Sigmoid colon (tissue), 7 donors: ENCODE results near the gene LTF. TPM values are rescaled to one million over a fixed set of nuclear protein-coding genes. Genes with fewer than 3 reads are reported as not detected.

Source experiments
- DNase-seq: peaks from one replicate; pipeline ENCODE4 v3.0.0-alpha.2; 2019
- H3K27ac ChIP-seq, 4 donors: fragments of 200-600 bp; sonication (generic); one replicate each; pipeline ENCODE4 v1.5.1; 2016 to 2019; ENCODE audit warnings: mild to moderate bottlenecking in 1 of 4
- H3K27me3 ChIP-seq, 3 donors: fragments of 200-600 bp; sonication (generic); one replicate each; pipeline ENCODE4 v1.5.1; 2019; ENCODE audit warnings: mild to moderate bottlenecking in 1 of 3
- H3K36me3 ChIP-seq, 4 donors: fragments of 200-600 bp; sonication (generic); one replicate each; pipeline ENCODE4 v1.5.1; 2016 to 2019
- H3K4me1 ChIP-seq, 4 donors: fragments of 200-600 bp; sonication (generic); one replicate each; pipeline ENCODE4 v1.5.1; 2017 to 2019
- H3K4me3 ChIP-seq, 4 donors: fragments of 200-600 bp; sonication (generic); one replicate each; pipeline ENCODE4 v1.5.1; 2017 to 2019; ENCODE audit warnings: mild to moderate bottlenecking in 2 of 4, moderate library complexity in 1 of 4
- H3K9me3 ChIP-seq, 4 donors: fragments of 200-600 bp in 3 of 4; sonication (generic) in 3 of 4; one replicate each; pipeline versions ENCODE4 v1.5.1 to v1.6.1; 2013 to 2019
- CTCF ChIP-seq, 4 experiments: fragments of 450-650 bp in 3 of 4; fragments of 200-600 bp in 1 of 4; IDR thresholded peaks; one replicate each; pipeline ENCODE4 v1.5.1; 2016 to 2019; ENCODE audit warnings: antibody characterized with exemption in 4 of 4, mild to moderate bottlenecking in 3 of 4, moderate library complexity in 2 of 4
- EP300 ChIP-seq, 4 donors: sonication (generic); formaldehyde crosslinking; IDR thresholded peaks; one replicate each; pipeline ENCODE4 v1.6.1; 2017; ENCODE audit warnings: antibody characterized with exemption in 4 of 4
- POLR2A ChIP-seq, 2 donors: fragments of 450-650 bp; IDR thresholded peaks; one replicate each; pipeline ENCODE4 v1.6.1; 2016; ENCODE audit warnings: antibody characterized with exemption in 2 of 2, mild to moderate bottlenecking in 2 of 2, moderate library complexity in 2 of 2
- POLR2AphosphoS5 ChIP-seq, 4 donors: sonication (generic); formaldehyde crosslinking; IDR thresholded peaks; one replicate each; pipeline ENCODE4 v1.6.1; 2017; ENCODE audit warnings: antibody characterized with exemption in 4 of 4
- WGBS, 2 donors: extraction: QIAGEN DNeasy Blood & Tissue Kit; methylation state at CpG; one replicate each; pipeline ENCODE4 v1.1.7; 2013; 5-methylcytosine and 5-hydroxymethylcytosine counted together
- intact Hi-C: fragments of 100-400 bp; cut with DNase I; formaldehyde crosslinking; loops from one replicate; pipeline ENCODE4 v1.15.1; 2023
- polyA plus RNA-seq, 3 donors: library from polyadenylated mRNA; stranded (reverse); fragments of 200-250 nt; gene quantifications; one replicate each; pipeline ENCODE4 v1.2.3, GENCODE V29; 2013
- total RNA-seq, 4 donors: library from RNA; depleted of rRNA; stranded (reverse); fragments of >200 nt; gene quantifications; one replicate each; pipeline ENCODE4 v1.1.0, GENCODE V29; 2016
- donor health status: healthy with polysubstance abuse.
- donor health status: Bipolar disorder and iron deficiency.
- donor health status: healthy.

The LTF gene
- total and polyA plus RNA-seq, 7 donors, result 0.16 to 38.0 (median 0.36) TPM; not detected in 2

DNA sequence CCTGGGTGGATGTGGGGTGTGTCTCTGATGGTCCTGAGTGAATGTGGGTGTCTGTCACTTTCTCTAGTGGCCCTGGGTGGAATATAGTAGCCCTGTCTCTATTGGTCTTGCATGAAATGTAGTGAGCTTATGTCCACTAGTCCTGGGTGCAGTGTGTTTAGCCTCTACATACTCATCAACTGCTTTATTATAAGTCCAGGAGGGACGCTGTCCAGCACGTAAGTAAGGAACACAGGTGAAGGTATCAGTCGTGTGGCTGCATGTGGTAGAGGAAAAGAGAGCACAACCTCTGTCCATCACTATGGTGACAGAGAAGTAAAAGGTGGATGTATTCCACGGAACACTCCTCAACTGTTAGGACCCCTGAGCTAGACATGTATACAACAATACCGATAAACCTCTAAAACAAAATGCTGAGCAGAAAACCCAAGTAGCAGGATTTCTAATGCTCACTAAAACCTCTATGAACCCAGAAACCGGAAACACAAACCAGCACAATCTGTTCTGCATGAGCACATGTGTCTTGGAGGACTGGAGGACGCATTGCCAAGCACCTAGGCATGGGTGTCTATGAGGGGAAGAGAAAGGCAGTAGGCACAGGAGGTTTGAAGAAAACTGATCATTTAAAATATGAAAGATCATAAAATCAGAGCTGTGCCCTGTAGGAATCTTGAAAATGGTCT is 11.0 kb downstream of the LTF start:
- intact Hi-C loops, result no loop called here
- Histone ChIP-seq H3K4me1 (no peaks in the 10 kb centered on the region), H3K27me3 (no peaks in the 10 kb centered on the region), H3K36me3 (no peaks in the 10 kb centered on the region), H3K9me3 (no peaks in the 10 kb centered on the region), H3K4me3 (no peak overlapping the region), H3K27ac (no peak overlapping the region)
- WGBS, 2 donors, result 72 to 75% methylated on average over 7 of the region's 7 CpGs
- DNase-seq, result no peak
- TF ChIP-seq POLR2AphosphoS5 (IDR thresholded peaks at IDR 0.05) (no peak), POLR2A (IDR thresholded peaks at IDR 0.05) (no peak), CTCF (IDR thresholded peaks at IDR 0.05) (no peak), EP300 (IDR thresholded peaks at IDR 0.05) (no peak)

DNA sequence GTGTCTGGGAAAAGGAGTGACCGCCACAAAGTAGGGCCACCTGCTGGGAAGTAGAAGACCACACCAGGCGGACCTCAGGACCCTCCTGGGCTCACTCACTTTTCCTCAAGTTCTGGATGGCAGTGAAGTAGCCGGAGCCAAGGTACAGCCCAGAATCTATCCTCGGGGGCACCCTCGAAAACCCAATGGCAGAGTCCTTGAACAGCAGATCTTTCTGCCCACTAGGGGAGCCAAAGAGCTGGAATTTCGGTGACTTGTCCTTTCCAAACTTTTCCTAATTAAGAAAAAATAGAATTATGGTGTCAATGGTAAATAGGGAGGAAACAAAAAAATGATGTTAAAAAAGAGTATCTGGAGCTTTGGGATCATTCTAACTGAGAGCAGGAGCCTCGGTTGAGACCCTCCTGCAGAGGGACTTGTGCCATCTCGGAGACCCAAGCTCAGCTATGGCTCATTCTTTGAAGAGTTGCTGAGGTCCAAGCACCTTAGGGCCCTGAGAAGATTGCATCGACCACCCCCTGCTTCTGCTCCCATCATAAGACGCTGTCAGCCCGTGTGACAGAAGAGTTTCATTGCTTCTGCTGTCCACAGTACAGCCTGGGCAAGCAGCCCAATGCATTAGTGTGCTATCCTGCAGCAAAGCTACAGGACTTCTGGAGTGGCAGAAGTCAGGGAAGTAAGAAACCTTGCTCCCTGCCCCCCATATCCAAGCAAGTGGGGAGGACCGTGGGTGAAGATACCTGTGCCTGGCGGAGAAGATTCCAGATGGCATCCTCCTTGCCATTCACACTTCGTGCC is 14.8 kb downstream of the LTF start:
- intact Hi-C loops, result loop anchor here (10.0 kb wide), 3 partner anchors 365 to 685 kb away; no protein-coding TSS in a partner anchor
- H3K27me3 ChIP-seq, result no peaks in the 10 kb centered on the region
- 67 to 75% methylated on average over 14 of the region's 14 CpGs for whole genome bisulfite sequencing, 2 donors
- H3K27ac ChIP-seq, result no peak overlapping the region
- no peaks in the 10 kb centered on the region for H3K4me1 ChIP-seq
- H3K9me3 ChIP-seq, result no peaks in the 10 kb centered on the region
- TF ChIP-seq POLR2A (IDR thresholded peaks at IDR 0.05), result no peak
- TF ChIP-seq CTCF (IDR thresholded peaks at IDR 0.05), result peak in 1 of 4 experiments; percentile 17
- DNase-seq, result no peak
- no peak overlapping the region for H3K4me3 ChIP-seq
- H3K36me3 ChIP-seq, result no peaks in the 10 kb centered on the region

GRCh38 chr3:46448721-46449120 is 16.0 kb downstream of the LTF start:
- intact Hi-C loops, result loop anchor here (10.0 kb wide), 3 partner anchors 364 to 684 kb away; no protein-coding TSS in a partner anchor
- no peak for DNase-seq
- H3K9me3 ChIP-seq, result no peaks in the 10 kb centered on the region
- TF ChIP-seq POLR2A (IDR thresholded peaks at IDR 0.05) (no peak), POLR2AphosphoS5 (IDR thresholded peaks at IDR 0.05) (no peak), CTCF (IDR thresholded peaks at IDR 0.05) (no peak), EP300 (IDR thresholded peaks at IDR 0.05) (no peak)
- H3K4me3 ChIP-seq, result no peak overlapping the region
- no peaks in the 10 kb centered on the region for H3K4me1 ChIP-seq
- H3K27ac ChIP-seq, result no peak overlapping the region
- WGBS, 2 donors, result 91 to 94% methylated on average over 17 of the region's 17 CpGs
- H3K36me3 ChIP-seq, result no peaks in the 10 kb centered on the region
- no peaks in the 10 kb centered on the region for H3K27me3 ChIP-seq

DNA sequence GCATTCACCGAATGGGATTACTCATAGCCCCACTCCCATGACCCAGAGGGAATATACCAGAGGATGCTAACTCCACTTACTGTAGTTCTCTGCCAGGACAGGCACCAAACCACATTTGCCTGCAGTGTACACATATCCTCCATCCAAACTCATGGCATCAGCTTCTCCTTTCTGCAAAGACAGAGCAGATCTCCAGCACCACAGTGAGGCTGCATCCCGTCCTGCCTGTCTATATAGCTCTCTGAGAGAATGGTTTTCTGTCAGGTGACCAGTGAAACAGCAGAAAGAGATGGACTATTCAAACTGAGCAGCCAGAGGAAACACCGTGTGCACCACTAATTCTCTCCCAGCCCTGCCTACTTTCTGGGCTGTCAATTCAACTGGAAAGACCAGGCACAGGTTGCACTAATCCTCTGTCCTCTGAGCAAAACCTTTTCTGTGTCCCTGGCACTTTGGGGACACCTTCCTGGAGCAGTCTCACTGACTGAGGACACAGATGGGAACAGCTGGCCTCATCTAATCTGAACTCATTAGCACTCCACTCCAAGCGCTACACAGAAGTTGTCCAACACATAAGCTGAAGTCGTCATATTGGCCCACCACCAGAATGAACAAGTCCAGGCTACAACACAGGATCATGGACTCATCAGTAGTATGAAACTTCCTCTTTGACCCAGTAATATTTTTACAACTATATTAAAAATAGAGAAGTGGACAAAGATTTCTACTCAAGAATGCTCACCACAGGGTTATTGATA is 17.3 kb downstream of the LTF start:
- intact Hi-C loops, result loop anchor here (10.0 kb wide), 3 partner anchors 363 to 683 kb away; no protein-coding TSS in a partner anchor
- Histone ChIP-seq H3K4me1 (no peaks in the 10 kb centered on the region), H3K9me3 (no peaks in the 10 kb centered on the region), H3K36me3 (no peaks in the 10 kb centered on the region), H3K27me3 (no peaks in the 10 kb centered on the region), H3K4me3 (no peak overlapping the region), H3K27ac (no peak overlapping the region)
- TF ChIP-seq CTCF (IDR thresholded peaks at IDR 0.05) (no peak), POLR2A (IDR thresholded peaks at IDR 0.05) (no peak)
- no peak for DNase-seq
- WGBS, 2 donors, result 68 to 73% methylated on average over 5 of the region's 5 CpGs
